ENCODE measurements around the gene HNRNPUL2. TPM values are rescaled to one million over a fixed set of nuclear protein-coding genes. Genes with fewer than 3 reads are reported as not detected.

HNRNPUL2 gene
- total and polyA plus RNA-seq, 9 of the 15 experiments (the other 6 are each of a cell fraction or from before 2014, with no cell fraction given), result 0.89 to 44.3 (median 15.2) TPM

DNA sequence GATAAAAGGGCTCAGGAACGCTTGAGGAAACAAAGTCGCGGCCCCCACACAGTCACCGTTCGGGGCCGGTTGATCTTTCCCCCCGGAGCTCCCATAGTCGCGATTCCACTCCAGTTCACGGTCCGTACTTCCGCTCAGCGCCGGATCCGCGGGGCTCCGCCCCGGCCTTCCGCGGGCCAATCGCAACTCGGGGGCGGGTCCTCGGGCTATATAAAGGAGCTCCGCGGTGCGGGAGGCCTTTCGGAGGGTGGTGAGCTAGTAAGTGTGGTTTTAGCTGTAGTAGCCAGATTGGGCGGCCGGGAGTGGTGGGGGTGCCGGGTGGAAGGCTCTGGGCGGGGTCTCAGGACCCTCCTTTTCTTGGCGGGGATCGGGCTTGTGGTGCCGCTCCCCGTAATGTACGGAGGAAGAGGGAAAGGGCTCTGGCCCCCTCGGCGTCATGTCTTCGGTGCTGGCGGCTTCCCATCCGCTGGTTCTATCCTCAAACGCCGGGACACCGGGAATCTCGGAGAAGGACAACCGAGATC, 62.1 kb downstream of the HNRNPUL2 start, which contains the start of the genes C11orf98 and CSKMT (continued):
- TF ChIP-seq FOXP1 (CRISPR knock-in tag; IDR thresholded peaks at IDR 0.05) (no peak; the same call in 1 of the 2 replicates), ZNF311 (CRISPR knock-in tag; IDR thresholded peaks at IDR 0.05) (no peak), ZNF436 (CRISPR knock-in tag; IDR thresholded peaks at IDR 0.05) (peak; percentile 72; the same call in 1 of the 2 replicates), BHLHE40 (IDR thresholded peaks at IDR 0.05; ENCODE audit: low read length) (no peak; the same call in 1 of the 2 replicates), MXI1 (IDR thresholded peaks at IDR 0.05; ENCODE audit: low read depth, low read length) (peak; percentile 82), TGIF2 (CRISPR knock-in tag; IDR thresholded peaks at IDR 0.05) (peak; percentile 24; the same call in 1 of the 2 replicates), ZNF76 (CRISPR knock-in tag; IDR thresholded peaks at IDR 0.05; ENCODE audit: borderline replicate concordance) (no peak), MYNN (IDR thresholded peaks at IDR 0.05) (peak; percentile 79; the same call in 1 of the 2 replicates), MYNN (CRISPR knock-in tag; IDR thresholded peaks at IDR 0.05) (no peak), WHSC1 (IDR thresholded peaks at IDR 0.05; ENCODE audit: low read length) (no peak), CREBBP (IDR thresholded peaks at IDR 0.05; ENCODE audit: low read depth, low read length) (peak; percentile 27), SPI1 (IDR thresholded peaks at IDR 0.05; ENCODE audit: borderline replicate concordance, low read depth, low read length) (peak; percentile 77; the same call in 1 of the 2 replicates), POLR2A (conservative IDR thresholded peaks at IDR 0.05) (peak; percentile 100), ILF3 (IDR thresholded peaks at IDR 0.05; ENCODE audit: borderline replicate concordance) (peak; percentile 98), ZNF143 (CRISPR knock-in tag; IDR thresholded peaks at IDR 0.05) (no peak), ELF2 (CRISPR knock-in tag; IDR thresholded peaks at IDR 0.05) (peak; percentile 72; the same call in 1 of the 2 replicates), ZNF830 (CRISPR knock-in tag; IDR thresholded peaks at IDR 0.05) (peak; percentile 95), ESRRA (IDR thresholded peaks at IDR 0.05; ENCODE audit: borderline replicate concordance, low read depth) (peak; percentile 50; the same call in 1 of the 2 replicates), RBFOX2 (IDR thresholded peaks at IDR 0.05; ENCODE audit: low read depth, low read length) (peak; percentile 100)
- TF ChIP-seq, protein P1, sequence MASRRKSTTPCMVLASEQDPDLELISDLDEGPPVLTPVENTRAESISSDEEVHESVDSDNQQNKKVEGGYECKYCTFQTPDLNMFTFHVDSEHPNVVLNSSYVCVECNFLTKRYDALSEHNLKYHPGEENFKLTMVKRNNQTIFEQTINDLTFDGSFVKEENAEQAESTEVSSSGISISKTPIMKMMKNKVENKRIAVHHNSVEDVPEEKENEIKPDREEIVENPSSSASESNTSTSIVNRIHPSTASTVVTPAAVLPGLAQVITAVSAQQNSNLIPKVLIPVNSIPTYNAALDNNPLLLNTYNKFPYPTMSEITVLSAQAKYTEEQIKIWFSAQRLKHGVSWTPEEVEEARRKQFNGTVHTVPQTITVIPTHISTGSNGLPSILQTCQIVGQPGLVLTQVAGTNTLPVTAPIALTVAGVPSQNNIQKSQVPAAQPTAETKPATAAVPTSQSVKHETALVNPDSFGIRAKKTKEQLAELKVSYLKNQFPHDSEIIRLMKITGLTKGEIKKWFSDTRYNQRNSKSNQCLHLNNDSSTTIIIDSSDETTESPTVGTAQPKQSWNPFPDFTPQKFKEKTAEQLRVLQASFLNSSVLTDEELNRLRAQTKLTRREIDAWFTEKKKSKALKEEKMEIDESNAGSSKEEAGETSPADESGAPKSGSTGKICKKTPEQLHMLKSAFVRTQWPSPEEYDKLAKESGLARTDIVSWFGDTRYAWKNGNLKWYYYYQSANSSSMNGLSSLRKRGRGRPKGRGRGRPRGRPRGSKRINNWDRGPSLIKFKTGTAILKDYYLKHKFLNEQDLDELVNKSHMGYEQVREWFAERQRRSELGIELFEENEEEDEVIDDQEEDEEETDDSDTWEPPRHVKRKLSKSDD (conservative IDR thresholded peaks at IDR 0.05; ENCODE audit: low read length), result no peak
- TF ChIP-seq, protein P2, sequence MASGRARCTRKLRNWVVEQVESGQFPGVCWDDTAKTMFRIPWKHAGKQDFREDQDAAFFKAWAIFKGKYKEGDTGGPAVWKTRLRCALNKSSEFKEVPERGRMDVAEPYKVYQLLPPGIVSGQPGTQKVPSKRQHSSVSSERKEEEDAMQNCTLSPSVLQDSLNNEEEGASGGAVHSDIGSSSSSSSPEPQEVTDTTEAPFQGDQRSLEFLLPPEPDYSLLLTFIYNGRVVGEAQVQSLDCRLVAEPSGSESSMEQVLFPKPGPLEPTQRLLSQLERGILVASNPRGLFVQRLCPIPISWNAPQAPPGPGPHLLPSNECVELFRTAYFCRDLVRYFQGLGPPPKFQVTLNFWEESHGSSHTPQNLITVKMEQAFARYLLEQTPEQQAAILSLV (tag; IDR thresholded peaks at IDR 0.05), result no peak
- TF ChIP-seq, protein P3, sequence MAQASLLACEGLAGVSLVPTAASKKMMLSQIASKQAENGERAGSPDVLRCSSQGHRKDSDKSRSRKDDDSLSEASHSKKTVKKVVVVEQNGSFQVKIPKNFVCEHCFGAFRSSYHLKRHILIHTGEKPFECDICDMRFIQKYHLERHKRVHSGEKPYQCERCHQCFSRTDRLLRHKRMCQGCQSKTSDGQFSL (CRISPR knock-in tag; IDR thresholded peaks at IDR 0.05), result peak; percentile 89
- TF ChIP-seq, protein P3 (tag; IDR thresholded peaks at IDR 0.05), result peak in 1 of 2 experiments; percentile 94; a peak in 2 of 4 replicates
- TF ChIP-seq, protein P4, sequence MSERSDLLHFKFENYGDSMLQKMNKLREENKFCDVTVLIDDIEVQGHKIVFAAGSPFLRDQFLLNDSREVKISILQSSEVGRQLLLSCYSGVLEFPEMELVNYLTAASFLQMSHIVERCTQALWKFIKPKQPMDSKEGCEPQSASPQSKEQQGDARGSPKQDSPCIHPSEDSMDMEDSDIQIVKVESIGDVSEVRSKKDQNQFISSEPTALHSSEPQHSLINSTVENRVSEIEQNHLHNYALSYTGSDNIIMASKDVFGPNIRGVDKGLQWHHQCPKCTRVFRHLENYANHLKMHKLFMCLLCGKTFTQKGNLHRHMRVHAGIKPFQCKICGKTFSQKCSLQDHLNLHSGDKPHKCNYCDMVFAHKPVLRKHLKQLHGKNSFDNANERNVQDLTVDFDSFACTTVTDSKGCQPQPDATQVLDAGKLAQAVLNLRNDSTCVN (CRISPR knock-in tag; IDR thresholded peaks at IDR 0.05), result peak; percentile 92; the same call in 1 of the 2 replicates
